Measurements from ENCODE around the gene GBF1.

The GBF1 gene

GRCh38 chr10:102287991-102288390, 42.7 kb downstream of the GBF1 start:
- DNase-seq (ENCODE audit: low read depth): no peak
- TF ChIP-seq, protein P1, sequence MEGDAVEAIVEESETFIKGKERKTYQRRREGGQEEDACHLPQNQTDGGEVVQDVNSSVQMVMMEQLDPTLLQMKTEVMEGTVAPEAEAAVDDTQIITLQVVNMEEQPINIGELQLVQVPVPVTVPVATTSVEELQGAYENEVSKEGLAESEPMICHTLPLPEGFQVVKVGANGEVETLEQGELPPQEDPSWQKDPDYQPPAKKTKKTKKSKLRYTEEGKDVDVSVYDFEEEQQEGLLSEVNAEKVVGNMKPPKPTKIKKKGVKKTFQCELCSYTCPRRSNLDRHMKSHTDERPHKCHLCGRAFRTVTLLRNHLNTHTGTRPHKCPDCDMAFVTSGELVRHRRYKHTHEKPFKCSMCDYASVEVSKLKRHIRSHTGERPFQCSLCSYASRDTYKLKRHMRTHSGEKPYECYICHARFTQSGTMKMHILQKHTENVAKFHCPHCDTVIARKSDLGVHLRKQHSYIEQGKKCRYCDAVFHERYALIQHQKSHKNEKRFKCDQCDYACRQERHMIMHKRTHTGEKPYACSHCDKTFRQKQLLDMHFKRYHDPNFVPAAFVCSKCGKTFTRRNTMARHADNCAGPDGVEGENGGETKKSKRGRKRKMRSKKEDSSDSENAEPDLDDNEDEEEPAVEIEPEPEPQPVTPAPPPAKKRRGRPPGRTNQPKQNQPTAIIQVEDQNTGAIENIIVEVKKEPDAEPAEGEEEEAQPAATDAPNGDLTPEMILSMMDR (IDR thresholded peaks at IDR 0.05; ENCODE audit: low read depth, low read length, missing control alignments): no peak
- no peak overlapping the region for H3K4me3 ChIP-seq (ENCODE audit: low read depth, low read length)

DNA sequence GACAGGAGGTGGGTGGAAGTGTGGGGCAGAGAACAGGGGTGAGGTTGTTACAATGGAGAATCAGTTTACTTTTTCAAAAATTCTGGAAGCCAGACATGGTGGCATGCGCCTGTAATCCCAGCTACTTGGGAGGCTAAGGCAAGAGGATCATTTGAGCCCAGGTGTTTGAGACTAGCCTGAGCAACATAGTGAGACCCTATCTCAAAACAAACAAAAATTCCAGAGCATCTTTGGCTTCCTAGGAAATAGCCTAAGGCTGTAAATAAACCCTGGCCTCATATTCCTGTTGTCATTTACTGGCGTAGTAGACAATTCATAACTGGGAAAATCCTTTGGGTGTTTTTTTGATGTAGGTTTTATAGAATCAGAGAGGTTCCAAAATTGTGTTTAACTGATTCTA, 44.0 kb downstream of the GBF1 start:
- TF ChIP-seq, protein P1 (IDR thresholded peaks at IDR 0.05; ENCODE audit: low read depth, low read length, missing control alignments): no peak

GRCh38 chr10:102289840-102290239, 44.5 kb downstream of the GBF1 start:
- TF ChIP-seq, protein P1 (IDR thresholded peaks at IDR 0.05; ENCODE audit: low read depth, low read length, missing control alignments): no peak
- DNase-seq (ENCODE audit: low read depth): no peak

More for the DNA sequence above, 44.0 kb downstream of the GBF1 start:
- no peak overlapping the region for H3K4me3 ChIP-seq (ENCODE audit: low read depth, low read length)
- no peak for DNase-seq (ENCODE audit: low read depth)

DNA sequence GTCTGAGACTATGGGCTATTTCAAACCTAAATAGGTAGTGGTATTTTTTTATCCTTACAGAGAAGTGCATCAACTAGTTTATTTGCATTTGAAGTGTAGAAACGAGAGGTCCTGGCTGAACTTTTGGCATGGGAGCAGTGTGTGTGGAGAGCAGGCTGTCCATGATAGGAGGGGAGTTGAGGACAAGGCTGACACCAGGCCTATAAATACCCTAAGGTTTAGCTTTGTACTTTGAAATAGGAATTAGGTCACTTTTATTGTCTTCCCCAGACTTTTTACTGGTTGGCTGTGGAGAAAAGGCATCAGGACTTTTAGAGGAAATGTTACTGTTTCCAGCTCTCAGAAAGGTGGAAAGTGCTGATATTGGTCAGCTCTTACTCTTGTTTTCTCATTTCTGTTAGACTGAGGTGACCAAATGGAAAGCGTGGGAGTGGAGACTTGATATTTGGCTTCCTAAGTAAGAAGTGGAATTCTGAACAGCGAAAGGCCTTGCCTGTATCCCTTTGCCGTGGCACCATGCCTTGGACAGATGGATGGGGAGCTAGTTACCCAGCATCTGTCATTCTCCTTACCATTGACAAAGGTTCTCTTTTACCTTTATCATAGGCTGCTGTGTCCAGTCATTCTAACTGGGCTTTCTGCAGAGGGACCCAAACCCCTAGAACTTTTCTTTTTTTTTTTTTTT, 46.0 kb downstream of the GBF1 start:
- TF ChIP-seq, protein P1 (IDR thresholded peaks at IDR 0.05; ENCODE audit: low read depth, low read length, missing control alignments): no peak

More at GRCh38 chr10:102289840-102290239, 44.5 kb downstream of the GBF1 start:
- no peak overlapping the region for H3K4me3 ChIP-seq (ENCODE audit: low read depth, low read length)

GRCh38 chr10:102297101-102297500, 51.8 kb downstream of the GBF1 start:
- TF ChIP-seq, protein P1 (IDR thresholded peaks at IDR 0.05; ENCODE audit: low read depth, low read length, missing control alignments): no peak
- DNase-seq (ENCODE audit: low read depth): no peak
- no peak overlapping the region for H3K4me3 ChIP-seq (ENCODE audit: low read depth, low read length)

More for the DNA sequence above, 46.0 kb downstream of the GBF1 start:
- H3K4me3 ChIP-seq (ENCODE audit: low read depth, low read length): no peak overlapping the region
- no peak for DNase-seq (ENCODE audit: low read depth)

DNA sequence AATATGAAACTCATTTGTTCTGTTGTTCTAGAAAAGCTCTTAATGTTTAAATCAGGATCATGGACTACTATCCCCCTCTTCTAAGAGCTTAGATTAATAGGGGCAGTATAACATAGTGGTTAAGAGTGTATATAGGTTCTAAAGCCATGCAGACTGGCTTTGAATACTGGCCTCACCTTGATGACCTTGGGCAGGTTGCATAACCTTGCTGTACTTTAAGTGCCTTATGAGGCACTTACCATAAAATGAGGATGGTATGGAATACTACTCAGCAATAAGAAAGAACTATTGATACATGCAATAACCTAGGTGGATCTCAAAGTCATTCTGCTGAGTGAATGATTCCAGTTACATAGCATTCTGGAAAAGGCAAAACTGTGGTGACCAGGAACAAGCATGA, 53.6 kb downstream of the GBF1 start:
- TF ChIP-seq, protein P1 (IDR thresholded peaks at IDR 0.05; ENCODE audit: low read depth, low read length, missing control alignments): no peak
- H3K4me3 ChIP-seq (ENCODE audit: low read depth, low read length): no peak overlapping the region
- no peak for DNase-seq (ENCODE audit: low read depth)

DNA sequence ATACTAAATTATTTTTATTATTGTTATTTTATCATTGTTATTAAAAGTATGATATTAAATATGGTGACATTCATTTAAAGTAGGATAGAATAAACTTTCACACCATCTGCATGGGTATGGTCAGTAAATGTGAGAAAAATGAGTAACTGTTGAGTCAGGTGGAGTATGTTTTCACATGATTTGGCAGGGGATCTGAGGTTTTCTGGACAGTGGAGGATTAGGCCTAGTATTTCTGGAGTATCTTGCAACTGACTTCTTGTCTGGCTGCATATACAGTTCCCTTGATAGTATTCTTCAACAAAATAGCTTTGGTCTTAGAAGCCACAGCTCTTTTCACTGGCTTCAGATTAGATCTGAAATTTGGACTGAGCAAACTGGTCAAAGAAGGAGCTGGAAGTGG, 54.5 kb downstream of the GBF1 start:
- no peak overlapping the region for H3K4me3 ChIP-seq (ENCODE audit: low read depth, low read length)
- no peak for DNase-seq (ENCODE audit: low read depth)
- TF ChIP-seq, protein P1 (IDR thresholded peaks at IDR 0.05; ENCODE audit: low read depth, low read length, missing control alignments): no peak
